HepG2 (cell line): ENCODE results near the gene CD68. TPM values are rescaled to one million over a fixed set of nuclear protein-coding genes. Genes with fewer than 3 reads are reported as not detected.

Experiments used
- ATF7-NPFF ChIP-seq: sonication (generic); formaldehyde crosslinking; IDR thresholded peaks from 2 replicates; pipeline ENCODE4 v1.8.1; 2023; ENCODE audit warnings: mild to moderate bottlenecking, low read depth, missing genetic modification reagents, moderate library complexity
- EEA1 ChIP-seq: sonication (generic); formaldehyde crosslinking; IDR thresholded peaks from 2 replicates; pipeline ENCODE4 v1.5.1; 2020; ENCODE audit warnings: mild to moderate bottlenecking, missing genetic modification reagents, borderline replicate concordance
- GATAD2A ChIP-seq: IDR thresholded peaks from 2 replicates; pipeline ENCODE4 v1.6.1; 2016
- SNAI1 ChIP-seq: sonication (generic); formaldehyde crosslinking; IDR thresholded peaks from 2 replicates; pipeline ENCODE4 v1.5.0; 2020; ENCODE audit warnings: mild to moderate bottlenecking, missing genetic modification reagents, borderline replicate concordance
- ZBTB20 ChIP-seq: sonication (generic); formaldehyde crosslinking; IDR thresholded peaks from 2 replicates; pipeline ENCODE4 v1.8.1; 2023; ENCODE audit warnings: missing genetic modification reagents, low read depth, mild to moderate bottlenecking, borderline replicate concordance
- ZNF101 ChIP-seq: sonication (generic); formaldehyde crosslinking; IDR thresholded peaks from 2 replicates; pipeline ENCODE4 v1.4.0; 2020; ENCODE audit warnings: mild to moderate bottlenecking, low read depth, missing genetic modification reagents, borderline replicate concordance
- ZNF572 ChIP-seq: sonication (generic); formaldehyde crosslinking; IDR thresholded peaks from 2 replicates; pipeline ENCODE4 v1.5.1; 2020; ENCODE audit warnings: mild to moderate bottlenecking, missing genetic modification reagents
- ZNF607 ChIP-seq: sonication (generic); formaldehyde crosslinking; IDR thresholded peaks from 2 replicates; pipeline ENCODE4 v1.5.1; 2020; ENCODE audit warnings: missing genetic modification reagents, mild to moderate bottlenecking, borderline replicate concordance
- ZNF788 ChIP-seq: sonication (generic); formaldehyde crosslinking; IDR thresholded peaks from 2 replicates; pipeline ENCODE4 v1.5.0; 2020; ENCODE audit warnings: mild to moderate bottlenecking, missing genetic modification reagents, borderline replicate concordance
- polyA plus RNA-seq, 8 experiments: library from polyadenylated mRNA; depleted of rRNA in 3 of 8; stranded (reverse) in 7 of 8; unstranded in 1 of 8; fragments of >200 nt; fragmentation: Illumina TruSeq in 4 of 8; extraction: Trizol in 4 of 8; gene quantifications; 2 replicates each; pipeline versions ENCODE4 v1.2.1 to v1.2.3, GENCODE V29; 2011 to 2016; ENCODE audit warnings: low read depth in 4 of 8, missing spikeins in 1 of 8, mixed read lengths in 1 of 8; ENCODE audit not compliant: insufficient read depth in 1 of 8
- total RNA-seq, 5 experiments: library from RNA; depleted of rRNA; stranded (reverse); fragments of >200 nt; fragmentation: Illumina TruSeq; extraction: Trizol; gene quantifications; 2 replicates each; pipeline ENCODE4 v1.2.3, GENCODE V29; 2016; ENCODE audit warnings: low read depth in 1 of 5
- TF ChIP-seq, protein P1 (sequence below): sonication (generic); formaldehyde crosslinking; IDR thresholded peaks from 2 replicates; pipeline ENCODE4 v1.8.0; 2022; ENCODE audit warnings: low read depth, missing genetic modification reagents
- TF ChIP-seq, protein P2 (sequence below): sonication (generic); formaldehyde crosslinking; IDR thresholded peaks from 2 replicates; pipeline ENCODE4 v1.5.0; 2020; ENCODE audit warnings: mild to moderate bottlenecking, missing genetic modification reagents, borderline replicate concordance
- TF ChIP-seq, protein P3 (sequence below), 2 experiments: sonication (generic) in 1 of 2; formaldehyde crosslinking in 1 of 2; IDR thresholded peaks; 2 replicates each; pipeline versions ENCODE4 v1.5.1 to v1.6.1; 2011 to 2020; ENCODE audit warnings: borderline replicate concordance in 1 of 2, low read depth in 1 of 2, low read length in 1 of 2, mild to moderate bottlenecking in 1 of 2, missing genetic modification reagents in 1 of 2, moderate library complexity in 1 of 2
- TF ChIP-seq, protein P4 (sequence below): sonication (generic); formaldehyde crosslinking; IDR thresholded peaks from 2 replicates; pipeline ENCODE4 v1.4.0; 2020; ENCODE audit warnings: missing genetic modification reagents

The CD68 gene
- total and polyA plus RNA-seq, 2 of the 13 experiments (the other 11 are each of a cell fraction or from before 2014, with no cell fraction given): 10.3 to 104 TPM

DNA sequence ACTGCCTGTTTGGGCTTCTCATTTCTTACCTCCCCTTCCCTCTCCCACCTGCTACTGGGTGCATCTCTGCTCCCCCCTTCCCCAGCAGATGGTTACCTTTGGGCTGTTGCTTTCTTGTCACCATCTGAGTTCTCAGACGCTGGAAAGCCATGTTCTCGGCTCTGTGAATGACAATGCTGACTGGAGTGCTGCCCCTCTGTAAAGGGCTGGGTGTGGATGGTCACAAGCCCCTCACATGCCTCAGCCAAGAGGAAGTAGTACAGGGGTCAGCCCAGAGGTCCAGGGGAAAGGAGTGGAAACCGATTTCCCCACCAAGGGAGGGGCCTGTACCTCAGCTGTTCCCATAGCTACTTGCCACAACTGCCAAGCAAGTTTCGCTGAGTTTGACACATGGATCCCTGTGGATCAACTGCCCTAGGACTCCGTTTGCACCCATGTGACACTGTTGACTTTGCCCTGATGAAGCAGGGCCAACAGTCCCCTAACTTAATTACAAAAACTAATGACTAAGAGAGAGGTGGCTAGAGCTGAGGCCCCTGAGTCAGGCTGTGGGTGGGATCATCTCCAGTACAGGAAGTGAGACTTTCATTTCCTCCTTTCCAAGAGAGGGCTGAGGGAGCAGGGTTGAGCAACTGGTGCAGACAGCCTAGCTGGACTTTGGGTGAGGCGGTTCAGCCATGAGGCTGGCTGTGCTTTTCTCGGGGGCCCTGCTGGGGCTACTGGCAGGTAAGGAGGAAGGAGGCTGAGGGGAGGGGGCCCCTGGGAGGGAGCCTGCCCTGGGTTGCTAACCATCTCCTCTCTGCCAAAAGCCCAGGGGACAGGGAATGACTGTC is at the start of gene CD68 (continued):
- peak; percentile 60; the same call in 1 of the 2 replicates for TF ChIP-seq ZNF572 (CRISPR knock-in tag)
- TF ChIP-seq, protein P1, sequence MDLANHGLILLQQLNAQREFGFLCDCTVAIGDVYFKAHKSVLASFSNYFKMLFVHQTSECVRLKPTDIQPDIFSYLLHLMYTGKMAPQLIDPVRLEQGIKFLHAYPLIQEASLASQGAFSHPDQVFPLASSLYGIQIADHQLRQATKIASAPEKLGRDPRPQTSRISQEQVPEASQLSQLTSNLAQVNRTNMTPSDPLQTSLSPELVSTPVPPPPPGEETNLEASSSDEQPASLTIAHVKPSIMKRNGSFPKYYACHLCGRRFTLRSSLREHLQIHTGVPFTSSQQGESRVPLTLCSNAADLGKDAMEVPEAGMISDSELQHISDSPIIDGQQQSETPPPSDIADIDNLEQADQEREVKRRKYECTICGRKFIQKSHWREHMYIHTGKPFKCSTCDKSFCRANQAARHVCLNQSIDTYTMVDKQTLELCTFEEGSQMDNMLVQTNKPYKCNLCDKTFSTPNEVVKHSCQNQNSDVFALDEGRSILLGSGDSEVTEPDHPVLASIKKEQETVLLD: peak; percentile 72; the same call in 1 of the 2 replicates
- no peak; the same call in 1 of the 2 replicates for TF ChIP-seq SNAI1
- TF ChIP-seq ATF7-NPFF: no peak; the same call in 1 of the 2 replicates
- TF ChIP-seq ZNF788: no peak; the same call in 1 of the 2 replicates
- no peak for TF ChIP-seq ZNF101
- TF ChIP-seq, protein P2, sequence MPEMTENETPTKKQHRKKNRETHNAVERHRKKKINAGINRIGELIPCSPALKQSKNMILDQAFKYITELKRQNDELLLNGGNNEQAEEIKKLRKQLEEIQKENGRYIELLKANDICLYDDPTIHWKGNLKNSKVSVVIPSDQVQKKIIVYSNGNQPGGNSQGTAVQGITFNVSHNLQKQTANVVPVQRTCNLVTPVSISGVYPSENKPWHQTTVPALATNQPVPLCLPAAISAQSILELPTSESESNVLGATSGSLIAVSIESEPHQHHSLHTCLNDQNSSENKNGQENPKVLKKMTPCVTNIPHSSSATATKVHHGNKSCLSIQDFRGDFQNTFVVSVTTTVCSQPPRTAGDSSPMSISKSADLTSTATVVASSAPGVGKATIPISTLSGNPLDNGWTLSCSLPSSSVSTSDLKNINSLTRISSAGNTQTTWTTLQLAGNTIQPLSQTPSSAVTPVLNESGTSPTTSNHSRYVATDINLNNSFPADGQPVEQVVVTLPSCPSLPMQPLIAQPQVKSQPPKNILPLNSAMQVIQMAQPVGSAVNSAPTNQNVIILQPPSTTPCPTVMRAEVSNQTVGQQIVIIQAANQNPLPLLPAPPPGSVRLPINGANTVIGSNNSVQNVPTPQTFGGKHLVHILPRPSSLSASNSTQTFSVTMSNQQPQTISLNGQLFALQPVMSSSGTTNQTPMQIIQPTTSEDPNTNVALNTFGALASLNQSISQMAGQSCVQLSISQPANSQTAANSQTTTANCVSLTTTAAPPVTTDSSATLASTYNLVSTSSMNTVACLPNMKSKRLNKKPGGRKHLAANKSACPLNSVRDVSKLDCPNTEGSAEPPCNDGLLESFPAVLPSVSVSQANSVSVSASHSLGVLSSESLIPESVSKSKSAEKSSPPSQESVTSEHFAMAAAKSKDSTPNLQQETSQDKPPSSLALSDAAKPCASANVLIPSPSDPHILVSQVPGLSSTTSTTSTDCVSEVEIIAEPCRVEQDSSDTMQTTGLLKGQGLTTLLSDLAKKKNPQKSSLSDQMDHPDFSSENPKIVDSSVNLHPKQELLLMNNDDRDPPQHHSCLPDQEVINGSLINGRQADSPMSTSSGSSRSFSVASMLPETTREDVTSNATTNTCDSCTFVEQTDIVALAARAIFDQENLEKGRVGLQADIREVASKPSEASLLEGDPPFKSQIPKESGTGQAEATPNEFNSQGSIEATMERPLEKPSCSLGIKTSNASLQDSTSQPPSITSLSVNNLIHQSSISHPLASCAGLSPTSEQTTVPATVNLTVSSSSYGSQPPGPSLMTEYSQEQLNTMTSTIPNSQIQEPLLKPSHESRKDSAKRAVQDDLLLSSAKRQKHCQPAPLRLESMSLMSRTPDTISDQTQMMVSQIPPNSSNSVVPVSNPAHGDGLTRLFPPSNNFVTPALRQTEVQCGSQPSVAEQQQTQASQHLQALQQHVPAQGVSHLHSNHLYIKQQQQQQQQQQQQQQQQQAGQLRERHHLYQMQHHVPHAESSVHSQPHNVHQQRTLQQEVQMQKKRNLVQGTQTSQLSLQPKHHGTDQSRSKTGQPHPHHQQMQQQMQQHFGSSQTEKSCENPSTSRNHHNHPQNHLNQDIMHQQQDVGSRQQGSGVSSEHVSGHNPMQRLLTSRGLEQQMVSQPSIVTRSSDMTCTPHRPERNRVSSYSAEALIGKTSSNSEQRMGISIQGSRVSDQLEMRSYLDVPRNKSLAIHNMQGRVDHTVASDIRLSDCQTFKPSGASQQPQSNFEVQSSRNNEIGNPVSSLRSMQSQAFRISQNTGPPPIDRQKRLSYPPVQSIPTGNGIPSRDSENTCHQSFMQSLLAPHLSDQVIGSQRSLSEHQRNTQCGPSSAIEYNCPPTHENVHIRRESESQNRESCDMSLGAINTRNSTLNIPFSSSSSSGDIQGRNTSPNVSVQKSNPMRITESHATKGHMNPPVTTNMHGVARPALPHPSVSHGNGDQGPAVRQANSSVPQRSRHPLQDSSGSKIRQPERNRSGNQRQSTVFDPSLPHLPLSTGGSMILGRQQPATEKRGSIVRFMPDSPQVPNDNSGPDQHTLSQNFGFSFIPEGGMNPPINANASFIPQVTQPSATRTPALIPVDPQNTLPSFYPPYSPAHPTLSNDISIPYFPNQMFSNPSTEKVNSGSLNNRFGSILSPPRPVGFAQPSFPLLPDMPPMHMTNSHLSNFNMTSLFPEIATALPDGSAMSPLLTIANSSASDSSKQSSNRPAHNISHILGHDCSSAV (CRISPR knock-in tag): no peak
- no peak for TF ChIP-seq EEA1
- TF ChIP-seq, protein P3, sequence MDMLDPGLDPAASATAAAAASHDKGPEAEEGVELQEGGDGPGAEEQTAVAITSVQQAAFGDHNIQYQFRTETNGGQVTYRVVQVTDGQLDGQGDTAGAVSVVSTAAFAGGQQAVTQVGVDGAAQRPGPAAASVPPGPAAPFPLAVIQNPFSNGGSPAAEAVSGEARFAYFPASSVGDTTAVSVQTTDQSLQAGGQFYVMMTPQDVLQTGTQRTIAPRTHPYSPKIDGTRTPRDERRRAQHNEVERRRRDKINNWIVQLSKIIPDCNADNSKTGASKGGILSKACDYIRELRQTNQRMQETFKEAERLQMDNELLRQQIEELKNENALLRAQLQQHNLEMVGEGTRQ (IDR thresholded peaks at IDR 0.05; ENCODE audit: low read depth, low read length): peak; percentile 32; the same call in 1 of the 2 replicates
- TF ChIP-seq, protein P3 (CRISPR knock-in tag; IDR thresholded peaks at IDR 0.05; ENCODE audit: borderline replicate concordance): peak; percentile 50; the same call in 1 of the 2 replicates
- TF ChIP-seq GATAD2A (CRISPR knock-in tag): peak; percentile 47; the same call in 1 of the 2 replicates
- no peak for TF ChIP-seq ZNF607 (CRISPR knock-in tag)
- peak; percentile 62 for TF ChIP-seq ZBTB20 (CRISPR knock-in tag)
- TF ChIP-seq, protein P4, sequence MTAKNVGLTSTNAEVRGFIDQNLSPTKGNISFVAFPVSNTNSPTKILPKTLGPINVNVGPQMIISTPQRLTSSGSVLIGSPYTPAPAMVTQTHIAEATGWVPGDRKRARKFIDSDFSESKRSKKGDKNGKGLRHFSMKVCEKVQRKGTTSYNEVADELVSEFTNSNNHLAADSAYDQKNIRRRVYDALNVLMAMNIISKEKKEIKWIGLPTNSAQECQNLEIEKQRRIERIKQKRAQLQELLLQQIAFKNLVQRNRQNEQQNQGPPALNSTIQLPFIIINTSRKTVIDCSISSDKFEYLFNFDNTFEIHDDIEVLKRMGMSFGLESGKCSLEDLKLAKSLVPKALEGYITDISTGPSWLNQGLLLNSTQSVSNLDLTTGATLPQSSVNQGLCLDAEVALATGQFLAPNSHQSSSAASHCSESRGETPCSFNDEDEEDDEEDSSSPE (CRISPR knock-in tag): no peak; the same call in 1 of the 2 replicates
